Ishikawa (cell line): ENCODE data around the gene HDAC9.
A peak's percentile ranks its signal among the peaks of the same experiment; 100 is the strongest.

Experiments
- CEBPB ChIP-seq: IDR thresholded peaks from 2 replicates; pipeline ENCODE4 v1.6.1; 2012
- CREB1 ChIP-seq: IDR thresholded peaks from 2 replicates; pipeline ENCODE4 v1.6.1; 2012; ENCODE audit warnings: low read depth
- EGR1 ChIP-seq: IDR thresholded peaks from 2 replicates; pipeline ENCODE4 v1.6.1; 2012
- EP300 ChIP-seq: IDR thresholded peaks from 2 replicates; pipeline ENCODE4 v1.6.1; 2012; ENCODE audit warnings: borderline replicate concordance
- FOXM1 ChIP-seq: IDR thresholded peaks from 2 replicates; pipeline ENCODE4 v1.6.1; 2012; ENCODE audit warnings: low read depth, borderline replicate concordance
- MAX ChIP-seq: IDR thresholded peaks from 2 replicates; pipeline ENCODE4 v1.6.1; 2012
- NFIC ChIP-seq: IDR thresholded peaks from 2 replicates; pipeline ENCODE4 v1.6.1; 2012
- RAD21 ChIP-seq: IDR thresholded peaks from 2 replicates; pipeline ENCODE4 v1.6.1; 2012; ENCODE audit warnings: low read depth
- REST ChIP-seq: IDR thresholded peaks from 2 replicates; pipeline ENCODE4 v1.6.1; 2012; ENCODE audit warnings: low read depth, mild to moderate bottlenecking
- TAF1 ChIP-seq: IDR thresholded peaks from 2 replicates; pipeline ENCODE4 v1.6.1; 2012; ENCODE audit warnings: low read depth, mild to moderate bottlenecking
- TCF12 ChIP-seq: IDR thresholded peaks from 2 replicates; pipeline ENCODE4 v1.6.1; 2012; ENCODE audit warnings: low read depth
- TEAD4 ChIP-seq: IDR thresholded peaks from 2 replicates; pipeline ENCODE4 v1.6.1; 2012
- USF1 ChIP-seq: IDR thresholded peaks from 2 replicates; pipeline ENCODE4 v1.6.1; 2012
- YY1 ChIP-seq: IDR thresholded peaks from 2 replicates; pipeline ENCODE4 v1.6.1; 2012; ENCODE audit warnings: low read depth
- ZBTB7A ChIP-seq: IDR thresholded peaks from 2 replicates; pipeline ENCODE4 v1.6.1; 2012; ENCODE audit warnings: low read depth

HDAC9 gene

GRCh38 chr7:18552943-18553604 is 57.5 kb downstream of the HDAC9 start:
- TF ChIP-seq ZBTB7A (no peak), USF1 (no peak), TAF1 (no peak), RAD21 (no peak), REST (no peak), EGR1 (no peak), MAX (no peak), YY1 (no peak), NFIC (no peak), CEBPB (no peak), TEAD4 (no peak), TCF12 (no peak), CREB1 (no peak), FOXM1 (no peak), EP300 (no peak)

GRCh38 chr7:18553605-18554003 is 58.1 kb downstream of the HDAC9 start:
- TF ChIP-seq MAX: no peak
- TF ChIP-seq RAD21: no peak
- TF ChIP-seq TCF12: no peak
- TF ChIP-seq TAF1: no peak
- TF ChIP-seq NFIC: no peak
- no peak for TF ChIP-seq USF1
- no peak for TF ChIP-seq CREB1
- no peak for TF ChIP-seq REST
- TF ChIP-seq TEAD4: no peak
- no peak for TF ChIP-seq FOXM1
- no peak for TF ChIP-seq YY1
- TF ChIP-seq EP300: no peak
- TF ChIP-seq EGR1: no peak
- no peak for TF ChIP-seq CEBPB
- no peak for TF ChIP-seq ZBTB7A

GRCh38 chr7:18555120-18555519 is 59.6 kb downstream of the HDAC9 start:
- TF ChIP-seq USF1 (no peak), CREB1 (no peak), EP300 (no peak), REST (no peak), TCF12 (no peak), EGR1 (no peak), MAX (no peak), RAD21 (no peak), TEAD4 (no peak), YY1 (no peak), CEBPB (no peak), ZBTB7A (no peak), NFIC (no peak), FOXM1 (no peak), TAF1 (no peak)

GRCh38 chr7:18555968-18556367 is 60.4 kb downstream of the HDAC9 start:
- TF ChIP-seq TEAD4 (peak; percentile 30; the same call in 1 of the 2 replicates), ZBTB7A (no peak)
